CMK (cell line): ENCODE data around the gene KRT81.

ENCODE experiments used
- DNase-seq: peaks from one replicate; pipeline ENCODE4 v3.0.0-alpha.2; 2010; ENCODE audit warnings: low read depth

The KRT81 gene

GRCh38 chr12:52291267-52291935, at the start of gene KRT81:
Gene KRT81, minus strand, starts transcription at chr12:52291534. Its CDS starts 69 bp downstream, at chr12:52291465.
- DNase-seq: no peak

DNA sequence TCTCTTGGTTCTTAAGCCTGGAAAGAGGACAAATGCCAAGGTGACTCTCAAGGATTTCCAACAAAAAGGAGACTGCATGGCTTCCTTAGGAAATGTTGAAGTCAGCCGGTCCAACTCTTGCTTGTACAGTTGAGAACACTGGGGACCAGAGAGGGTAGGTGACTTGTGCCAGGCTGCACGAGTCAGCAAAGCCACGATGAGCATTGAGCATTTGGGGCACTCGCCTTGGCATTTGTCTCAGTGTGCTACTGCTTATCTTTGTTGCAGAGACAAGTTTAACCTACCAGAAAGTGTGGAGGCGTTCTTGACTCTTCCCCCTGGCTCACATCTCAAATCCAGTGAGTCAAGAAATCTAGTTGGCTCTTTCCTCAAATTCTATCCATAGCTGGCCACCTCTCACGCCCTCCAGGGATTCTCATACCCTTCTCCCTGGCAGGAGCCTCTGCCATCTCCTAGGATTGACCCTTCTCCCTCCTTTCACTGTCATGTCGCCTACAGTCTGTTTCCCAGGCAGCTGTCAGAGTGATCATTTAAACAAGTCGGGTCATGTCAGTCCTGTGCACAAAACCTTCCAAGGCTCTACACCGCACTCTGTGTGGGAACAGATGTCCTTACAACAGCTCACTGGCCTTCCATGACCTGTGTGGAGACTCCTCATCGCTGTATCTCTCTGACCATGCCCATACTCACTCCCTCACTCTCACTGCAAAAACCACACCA, 47.1 kb upstream of the KRT81 start:
- DNase-seq: no peak

DNA sequence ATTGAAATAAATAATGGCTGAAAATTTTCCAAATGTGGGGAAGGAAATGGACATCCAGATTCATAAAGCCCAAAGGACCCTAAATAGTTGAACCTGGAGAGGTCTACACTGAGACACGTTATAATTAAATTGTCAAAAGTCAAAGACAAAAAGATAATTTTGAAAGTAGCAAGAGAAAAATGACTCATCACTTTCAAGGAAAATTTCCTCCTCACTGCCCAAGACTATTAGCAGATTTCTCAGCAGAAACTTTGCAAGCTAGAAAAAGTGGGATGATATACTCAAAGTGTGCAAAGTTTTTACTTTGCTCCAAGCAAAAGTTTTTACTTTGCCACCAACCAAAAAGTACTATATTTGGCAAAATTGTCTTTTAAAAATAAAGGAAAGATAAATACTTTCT, 45.7 kb upstream of the KRT81 start:
- no peak for DNase-seq

DNA sequence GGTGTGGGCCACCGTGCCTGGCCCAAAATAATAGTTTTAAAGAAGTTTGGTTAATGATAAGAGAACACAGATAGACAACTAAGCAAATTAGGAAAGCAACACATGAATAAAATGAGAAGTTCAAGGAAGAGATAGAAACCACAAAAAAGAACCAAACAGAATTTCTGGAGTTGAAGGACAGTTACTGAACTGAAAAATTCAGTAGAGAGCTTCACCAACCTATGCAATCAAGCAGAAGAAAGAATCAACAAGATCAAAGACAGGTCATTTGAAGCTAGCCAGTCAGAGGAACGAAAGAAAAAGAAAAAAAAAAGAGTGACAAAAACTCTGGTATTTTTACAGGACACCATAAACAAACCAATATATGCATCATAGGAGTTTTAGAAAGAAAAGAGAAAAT, 45.3 kb upstream of the KRT81 start:
- no peak for DNase-seq

GRCh38 chr12:52335598-52336262, 44.4 kb upstream of the KRT81 start:
- no peak for DNase-seq

DNA sequence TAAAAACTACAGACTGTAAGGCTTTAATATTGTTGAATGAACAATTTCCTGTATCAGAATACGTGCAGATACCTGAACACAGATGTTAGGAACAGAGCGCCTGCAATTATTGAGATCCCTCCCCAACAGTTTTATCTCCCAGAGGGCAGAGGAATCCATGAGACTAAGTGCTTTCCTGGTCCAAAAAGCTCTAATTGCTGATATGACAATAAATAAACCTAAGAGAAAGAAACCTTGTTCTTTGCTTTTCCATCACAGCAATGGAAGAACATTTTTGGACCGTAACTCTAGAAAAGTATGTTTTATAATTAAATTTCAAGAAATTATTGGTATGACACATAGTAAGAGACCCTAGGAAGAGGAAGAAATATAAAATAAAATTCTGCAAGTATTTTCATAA, 42.9 kb upstream of the KRT81 start:
- DNase-seq: no peak

DNA sequence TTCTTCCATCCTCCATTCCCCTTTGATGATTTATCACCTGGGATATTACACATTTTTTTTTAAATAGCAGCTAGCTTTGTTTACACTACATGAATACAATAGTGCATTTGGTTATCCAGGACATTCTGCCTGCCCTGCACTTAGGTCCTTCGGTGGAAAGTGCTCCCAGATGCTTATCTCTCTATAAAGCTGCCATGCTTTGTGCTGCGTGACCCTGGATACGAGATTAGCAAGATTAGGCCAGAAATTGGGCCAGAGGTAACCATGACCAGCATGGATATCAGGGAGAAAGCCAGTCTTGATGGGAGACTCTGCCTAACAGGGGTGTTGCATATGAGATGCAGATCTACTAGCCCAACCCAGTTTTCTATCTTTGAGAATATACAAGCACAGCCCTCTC, 42.0 kb upstream of the KRT81 start:
- no peak for DNase-seq

GRCh38 chr12:52332381-52332780, 41.0 kb upstream of the KRT81 start:
- DNase-seq: no peak

GRCh38 chr12:52331833-52332232, 40.5 kb upstream of the KRT81 start:
- no peak for DNase-seq

- DNase-seq: no peak
Measured at GRCh38 chr12:52331039-52331438, 39.7 kb upstream of the KRT81 start.

DNA sequence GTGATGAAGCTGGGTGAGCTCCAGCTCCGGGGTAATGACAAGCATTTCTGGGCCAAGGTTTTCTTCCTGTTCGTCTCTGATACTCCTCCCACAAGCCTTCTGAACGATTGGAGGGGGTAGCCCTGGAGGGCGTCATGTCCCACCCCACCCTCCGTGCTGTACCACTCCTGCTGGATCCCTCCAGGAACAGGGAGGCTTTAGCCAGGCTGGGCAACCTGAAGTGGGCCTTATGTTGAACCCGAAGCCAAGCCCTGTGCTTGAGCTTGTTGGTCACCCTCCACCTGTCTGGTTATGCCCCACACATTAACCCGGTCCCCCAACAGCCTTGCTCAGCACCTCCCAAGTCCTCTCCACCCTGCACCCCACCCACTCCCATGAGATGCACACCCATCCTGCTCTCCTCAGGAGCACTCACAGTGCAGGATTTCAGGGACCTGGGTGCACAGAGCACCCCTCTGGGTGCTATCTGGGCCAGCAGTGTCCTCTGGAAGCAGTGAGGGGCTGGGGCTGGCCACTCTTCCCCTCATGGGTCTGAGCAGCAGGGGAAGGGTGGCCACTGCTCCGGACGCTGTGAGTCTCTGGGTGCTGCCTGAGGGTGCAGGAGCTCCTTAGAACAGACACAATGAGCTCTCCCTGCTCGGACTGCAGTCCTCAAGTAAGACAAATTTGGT, 36.6 kb upstream of the KRT81 start:
- no peak for DNase-seq

DNA sequence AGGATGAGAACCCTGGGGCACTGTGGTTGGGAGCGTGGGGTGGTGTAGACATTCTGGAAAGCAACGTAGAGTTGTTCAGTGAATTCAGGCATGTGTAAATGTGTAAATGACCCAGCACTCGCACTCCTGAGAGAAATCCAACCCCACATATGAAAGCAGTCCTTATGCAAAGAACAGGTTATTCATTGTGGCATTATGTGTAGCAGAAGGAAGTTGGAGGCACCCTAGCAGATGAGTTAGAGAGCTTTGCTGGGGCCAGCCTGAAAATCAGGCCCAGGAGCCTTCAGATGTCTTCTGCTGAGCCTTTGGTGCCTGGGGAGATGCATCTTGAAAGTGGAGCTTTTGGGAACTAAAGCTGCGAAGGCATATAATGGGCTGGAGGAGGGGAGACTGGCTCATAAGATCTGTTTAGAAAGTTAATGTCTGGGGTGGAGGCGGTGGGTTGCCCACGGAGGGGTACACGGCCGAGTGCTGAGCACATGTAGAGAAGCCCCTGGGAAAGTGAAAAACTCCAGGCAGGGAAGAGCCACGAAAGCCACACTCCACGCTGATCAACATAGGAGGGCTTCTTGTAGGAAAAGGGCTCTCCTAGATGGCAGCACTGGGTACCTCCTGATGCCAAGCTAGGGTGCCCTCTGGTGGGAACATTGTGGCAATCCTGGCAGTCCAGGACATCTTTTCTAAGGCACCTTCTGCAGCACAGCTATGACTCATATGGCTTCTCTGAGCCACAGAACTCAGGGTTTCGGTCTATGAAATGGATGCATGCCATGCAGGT, 35.9 kb upstream of the KRT81 start:
- peak; percentile 52 for DNase-seq

DNA sequence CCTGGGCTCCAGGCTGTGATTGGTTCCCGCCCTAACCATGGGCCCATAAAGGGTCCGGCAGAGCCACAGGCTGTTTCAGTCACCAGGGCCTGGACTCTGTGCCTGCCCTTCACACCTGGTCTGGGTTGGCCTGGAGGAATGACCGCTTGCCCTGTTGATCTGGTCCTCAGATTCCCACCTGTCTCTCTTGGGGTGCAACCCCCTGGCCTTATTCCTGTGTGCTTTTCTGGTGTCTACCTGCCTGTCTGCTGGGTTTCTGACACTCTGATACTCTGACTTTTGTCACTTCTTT, 32.8 kb upstream of the KRT81 start:
- no peak for DNase-seq

DNA sequence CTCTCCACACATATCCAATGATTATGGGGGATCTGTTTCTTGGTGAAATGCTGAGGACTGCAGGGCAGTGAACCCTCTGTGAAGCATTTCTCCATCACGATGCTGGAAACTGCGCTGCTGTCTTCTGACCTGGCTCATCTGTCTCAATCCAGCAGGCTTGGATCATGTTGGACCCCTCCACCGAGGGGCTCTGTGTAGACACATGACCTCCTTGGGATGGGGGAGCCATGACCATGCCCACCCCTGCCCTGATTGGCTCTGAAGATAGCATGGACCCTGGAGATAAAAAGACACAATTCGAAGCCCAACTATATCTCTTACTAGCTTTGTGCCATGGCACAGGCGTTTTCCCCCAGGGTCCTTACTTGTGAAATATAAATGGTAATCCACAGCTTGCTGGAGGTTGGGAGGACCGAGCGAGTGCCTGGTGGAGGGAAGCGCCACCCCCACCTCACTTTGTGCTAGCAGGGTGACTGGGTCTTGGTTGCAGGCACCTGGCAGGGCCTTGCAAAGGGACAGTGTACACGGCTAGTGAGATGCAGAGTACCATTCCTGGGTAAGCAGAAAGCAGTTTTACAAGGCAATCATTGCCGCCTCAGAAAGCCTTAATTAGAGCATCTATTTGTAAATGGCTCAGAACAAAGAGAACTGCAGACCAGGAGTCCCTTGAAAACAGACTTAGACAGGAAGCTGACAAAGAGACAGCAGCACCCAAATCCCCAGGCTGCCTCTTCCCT, 32.2 kb upstream of the KRT81 start:
- no peak for DNase-seq

DNA sequence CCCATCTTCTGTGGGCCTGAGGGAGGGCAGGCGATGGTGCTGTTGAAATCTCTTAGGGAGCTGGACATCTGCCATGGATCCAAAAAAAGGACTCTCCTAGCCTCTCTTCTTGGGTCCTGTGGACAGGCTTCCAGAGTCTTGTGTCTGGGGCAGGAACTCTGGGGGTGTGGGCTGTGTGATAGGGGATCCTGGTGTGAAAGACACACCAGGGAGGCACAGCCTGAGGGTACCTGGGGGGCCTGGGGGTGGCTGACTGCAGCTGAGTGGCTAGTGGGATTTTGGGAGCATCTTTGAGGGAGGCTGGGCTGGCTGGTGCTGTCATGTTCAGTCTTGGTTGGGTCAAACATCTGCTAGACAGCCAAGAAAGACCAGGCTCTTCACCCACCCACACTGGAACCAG, 31.7 kb upstream of the KRT81 start:
- no peak for DNase-seq

GRCh38 chr12:52322069-52322468, 30.7 kb upstream of the KRT81 start:
- no peak for DNase-seq

- DNase-seq: no peak
Measured at GRCh38 chr12:52321418-52321817, 30.1 kb upstream of the KRT81 start.

GRCh38 chr12:52320784-52321400, 29.6 kb upstream of the KRT81 start, which contains the start of gene KRT83:
Gene KRT83, minus strand, starts transcription at chr12:52321398. Its CDS starts 63 bp downstream, at chr12:52321335.
- DNase-seq: no peak

GRCh38 chr12:52319097-52319496, 27.8 kb upstream of the KRT81 start:
- DNase-seq: no peak

DNA sequence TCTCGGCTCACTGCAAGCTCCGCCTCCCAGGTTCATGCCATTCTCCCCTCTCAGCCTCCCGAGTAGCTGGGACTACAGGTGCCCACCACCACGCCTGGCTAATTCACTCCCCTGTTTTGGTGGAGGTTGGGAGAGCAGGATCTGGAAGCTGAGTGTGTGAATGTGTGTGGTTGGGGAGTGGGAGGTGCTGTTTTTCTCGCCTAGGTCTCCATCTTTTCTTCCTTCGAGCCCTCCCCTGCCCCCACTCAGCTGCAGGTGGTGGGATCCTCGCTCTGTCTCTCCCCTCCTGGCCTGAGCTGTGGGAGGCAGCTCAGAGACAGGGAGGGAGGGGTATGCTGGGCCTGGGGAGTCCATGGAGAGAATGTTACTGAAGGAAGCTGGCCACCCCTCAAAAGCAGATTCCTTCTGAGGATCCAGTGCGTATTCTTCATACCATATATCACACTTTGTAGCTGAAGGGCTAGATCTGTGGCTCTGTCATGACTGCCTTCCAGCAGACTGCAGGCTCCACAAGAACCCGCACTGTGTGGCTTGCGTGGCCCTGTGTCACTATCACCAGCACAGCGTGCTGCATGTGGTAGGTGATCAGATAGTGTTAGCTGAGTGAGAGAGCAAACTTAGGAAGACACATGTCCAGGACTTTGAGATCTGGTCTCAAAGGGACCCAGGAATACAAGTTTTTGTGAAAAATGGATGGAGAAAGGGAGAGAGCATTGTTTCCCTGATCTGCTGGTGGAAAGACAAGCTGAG, 27.1 kb upstream of the KRT81 start:
- no peak for DNase-seq
